Peyer's patch (tissue), 4 donors: ENCODE measurements around the gene DDAH1. TPM values are rescaled to one million over a fixed set of nuclear protein-coding genes. Genes with fewer than 3 reads are reported as not detected.

Experiments used
- DNase-seq, 3 donors: peaks; one replicate each; pipeline ENCODE4 v3.0.0-alpha.2; 2017 to 2019
- H3K27ac ChIP-seq, 4 donors: fragments of 200-600 bp; sonication (generic); one replicate each; pipeline ENCODE4 v1.5.1; 2016 to 2019
- H3K27me3 ChIP-seq, 2 donors: fragments of 200-600 bp; sonication (generic); one replicate each; pipeline ENCODE4 v1.5.1; 2019
- H3K36me3 ChIP-seq, 3 donors: fragments of 200-600 bp; sonication (generic); one replicate each; pipeline ENCODE4 v1.5.1; 2016 to 2019
- H3K4me1 ChIP-seq, 4 donors: fragments of 200-600 bp; sonication (generic); one replicate each; pipeline ENCODE4 v1.5.1; 2016 to 2019
- H3K4me3 ChIP-seq, 4 donors: fragments of 200-600 bp; sonication (generic); 1 replicate in 3 of 4; 2 replicates in 1 of 4; pipeline ENCODE4 v1.5.1; 2016 to 2019; ENCODE audit warnings: mild to moderate bottlenecking in 1 of 4
- H3K9me3 ChIP-seq, 4 donors: fragments of 200-600 bp; sonication (generic); one replicate each; pipeline ENCODE4 v1.5.1; 2016 to 2019; ENCODE audit warnings: mild to moderate bottlenecking in 1 of 4
- POLR2A ChIP-seq, 2 donors: fragments of 450-650 bp; IDR thresholded peaks; one replicate each; pipeline ENCODE4 v1.5.1; 2017; ENCODE audit warnings: antibody characterized with exemption in 2 of 2, mild to moderate bottlenecking in 2 of 2, moderate library complexity in 2 of 2
- total RNA-seq, 4 donors: library from RNA; depleted of rRNA; stranded (reverse); fragments of >200 nt; gene quantifications; one replicate each; pipeline ENCODE4 v1.1.0, GENCODE V29; 2016
- TF ChIP-seq, protein P1 (sequence below), 6 experiments: fragments of 450-650 bp in 4 of 6; fragments of 200-600 bp in 2 of 6; sonication (generic) in 1 of 6; IDR thresholded peaks; one replicate each; pipeline ENCODE4 v1.5.1; 2017 to 2019; ENCODE audit warnings: antibody characterized with exemption in 6 of 6, mild to moderate bottlenecking in 3 of 6, moderate library complexity in 1 of 6

DDAH1 gene
- total RNA-seq, 4 donors from 2014 or later: 40.8 to 60.2 (median 51.2) TPM

DNA sequence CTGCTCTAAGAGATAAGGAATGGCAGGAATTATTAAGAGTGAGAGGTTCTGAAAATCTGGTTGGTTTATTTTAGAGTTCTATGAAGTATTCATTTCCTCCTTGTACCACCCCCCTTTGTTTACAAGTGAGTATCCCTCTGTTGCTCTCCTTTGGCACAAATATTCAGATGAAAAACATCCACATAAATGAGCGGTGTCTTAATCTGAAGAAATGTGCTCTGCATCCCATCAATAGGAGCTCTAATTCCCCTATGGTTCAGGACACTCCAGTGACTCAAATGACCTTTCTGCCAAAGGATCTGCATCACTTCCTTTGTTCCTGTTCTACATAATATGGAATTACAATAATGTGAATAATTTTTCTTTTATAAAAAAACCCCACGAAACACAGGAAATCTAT lies 16.6 kb downstream of the DDAH1 start:
- Histone ChIP-seq H3K27ac (no peak overlapping the region), H3K4me3 (no peak overlapping the region), H3K27me3 (no peaks in the 10 kb centered on the region), H3K4me1 (peaks cover 0 to 7% (median 0%) of the 10 kb centered on the region in 4 donors), H3K9me3 (no peaks in the 10 kb centered on the region), H3K36me3 (no peaks in the 10 kb centered on the region)
- no peak for DNase-seq
- no peak for TF ChIP-seq POLR2A (IDR thresholded peaks at IDR 0.05)
- TF ChIP-seq, protein P1, sequence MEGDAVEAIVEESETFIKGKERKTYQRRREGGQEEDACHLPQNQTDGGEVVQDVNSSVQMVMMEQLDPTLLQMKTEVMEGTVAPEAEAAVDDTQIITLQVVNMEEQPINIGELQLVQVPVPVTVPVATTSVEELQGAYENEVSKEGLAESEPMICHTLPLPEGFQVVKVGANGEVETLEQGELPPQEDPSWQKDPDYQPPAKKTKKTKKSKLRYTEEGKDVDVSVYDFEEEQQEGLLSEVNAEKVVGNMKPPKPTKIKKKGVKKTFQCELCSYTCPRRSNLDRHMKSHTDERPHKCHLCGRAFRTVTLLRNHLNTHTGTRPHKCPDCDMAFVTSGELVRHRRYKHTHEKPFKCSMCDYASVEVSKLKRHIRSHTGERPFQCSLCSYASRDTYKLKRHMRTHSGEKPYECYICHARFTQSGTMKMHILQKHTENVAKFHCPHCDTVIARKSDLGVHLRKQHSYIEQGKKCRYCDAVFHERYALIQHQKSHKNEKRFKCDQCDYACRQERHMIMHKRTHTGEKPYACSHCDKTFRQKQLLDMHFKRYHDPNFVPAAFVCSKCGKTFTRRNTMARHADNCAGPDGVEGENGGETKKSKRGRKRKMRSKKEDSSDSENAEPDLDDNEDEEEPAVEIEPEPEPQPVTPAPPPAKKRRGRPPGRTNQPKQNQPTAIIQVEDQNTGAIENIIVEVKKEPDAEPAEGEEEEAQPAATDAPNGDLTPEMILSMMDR (IDR thresholded peaks at IDR 0.05): no peak

DNA sequence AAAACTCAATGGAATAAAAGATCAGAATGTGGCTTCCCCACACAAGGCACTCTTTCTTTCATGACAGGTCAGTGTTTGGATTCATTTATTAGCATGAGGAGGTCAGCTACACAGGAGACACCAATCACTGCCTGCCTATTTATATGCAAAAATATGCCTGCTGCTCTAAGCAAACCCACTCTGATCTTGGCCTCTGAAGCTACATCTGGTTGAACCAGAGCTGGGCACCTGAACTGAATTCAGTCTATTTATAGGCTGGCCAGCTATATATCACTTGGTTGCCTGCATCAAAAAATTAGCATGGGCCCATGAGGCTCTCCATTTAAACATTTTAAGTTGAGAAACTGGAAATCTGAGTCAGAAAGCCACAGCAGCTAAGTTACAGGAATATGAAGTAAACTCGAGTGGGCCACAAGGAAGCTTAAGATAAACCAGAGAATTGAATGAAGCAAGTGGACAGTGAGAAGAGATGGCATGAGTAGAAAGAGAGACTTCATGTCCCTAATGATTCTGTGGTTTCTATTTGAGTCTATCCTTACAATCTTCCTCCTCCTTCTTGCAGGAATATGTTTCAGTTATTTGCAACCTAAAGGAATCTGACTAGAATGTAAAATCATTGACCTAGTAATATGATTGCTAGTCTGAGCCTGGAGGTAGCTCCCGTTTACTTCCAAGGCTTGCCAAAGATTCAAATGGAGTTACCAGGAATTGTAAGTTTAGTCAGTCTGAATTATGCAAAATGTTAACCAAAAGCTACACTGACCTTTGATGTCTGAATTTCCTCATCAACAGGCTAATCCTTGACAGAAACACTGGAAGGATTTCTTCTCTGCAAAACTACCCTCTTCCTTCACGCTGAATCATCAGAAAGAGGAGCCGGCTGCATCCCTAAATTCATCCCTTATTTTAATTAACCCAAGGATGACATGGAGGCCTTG lies 17.7 kb downstream of the DDAH1 start:
- Histone ChIP-seq H3K4me3 (no peak overlapping the region), H3K27ac (no peak overlapping the region), H3K36me3 (no peaks in the 10 kb centered on the region), H3K27me3 (no peaks in the 10 kb centered on the region), H3K9me3 (no peaks in the 10 kb centered on the region), H3K4me1 (peaks cover 0 to 7% (median 0%) of the 10 kb centered on the region in 4 donors)
- no peak for TF ChIP-seq POLR2A (IDR thresholded peaks at IDR 0.05)
- TF ChIP-seq, protein P1 (IDR thresholded peaks at IDR 0.05): no peak
- no peak for DNase-seq

DNA sequence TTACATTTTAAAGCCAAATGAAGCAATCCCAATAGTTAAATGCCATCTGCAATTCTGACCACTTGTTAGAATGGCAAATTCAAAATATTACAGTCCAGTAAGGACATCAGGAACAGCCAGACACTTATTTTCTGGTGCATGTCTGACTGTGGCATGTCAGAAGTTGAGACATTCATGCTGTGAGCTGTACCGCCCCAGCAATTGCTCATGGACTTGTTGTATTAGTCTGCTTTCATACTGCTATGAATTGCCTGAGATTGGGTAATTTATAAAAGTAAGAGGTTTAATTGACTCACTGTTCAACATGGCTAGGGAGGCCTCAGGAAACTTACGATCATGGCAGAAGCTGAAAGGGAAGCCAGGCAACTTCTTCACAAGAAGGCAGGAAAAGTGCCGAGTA lies 19.1 kb downstream of the DDAH1 start:
- Histone ChIP-seq H3K4me3 (no peak overlapping the region), H3K27ac (no peak overlapping the region), H3K4me1 (peaks cover 0 to 11% (median 0%) of the 10 kb centered on the region in 4 donors), H3K9me3 (no peaks in the 10 kb centered on the region), H3K36me3 (no peaks in the 10 kb centered on the region), H3K27me3 (no peaks in the 10 kb centered on the region)
- no peak for DNase-seq
- no peak for TF ChIP-seq POLR2A (IDR thresholded peaks at IDR 0.05)
- TF ChIP-seq, protein P1 (IDR thresholded peaks at IDR 0.05): no peak

DNA sequence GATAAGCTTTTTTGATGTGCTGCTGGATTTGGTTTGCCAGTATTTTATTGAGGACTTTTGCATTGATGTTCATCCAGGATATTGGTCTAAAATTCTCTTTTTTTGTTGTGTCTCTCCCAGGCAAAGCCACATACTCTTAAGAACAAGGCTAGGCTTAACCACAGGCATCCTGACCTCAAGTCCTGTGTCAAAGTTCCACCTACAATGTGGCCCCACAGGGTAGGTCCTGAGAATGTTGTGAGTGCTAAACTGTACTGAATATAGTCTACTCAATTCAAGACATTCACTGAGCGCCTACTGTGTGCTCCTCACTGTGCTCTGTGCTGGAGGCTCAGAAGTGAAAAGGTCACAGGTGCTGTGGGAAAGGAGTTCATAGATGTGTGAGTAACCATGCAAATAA lies 20.6 kb downstream of the DDAH1 start:
- Histone ChIP-seq H3K36me3 (no peaks in the 10 kb centered on the region), H3K27ac (no peak overlapping the region), H3K27me3 (no peaks in the 10 kb centered on the region), H3K4me1 (peaks cover 0 to 14% (median 0%) of the 10 kb centered on the region in 4 donors), H3K9me3 (no peaks in the 10 kb centered on the region), H3K4me3 (no peak overlapping the region)
- DNase-seq: no peak
- TF ChIP-seq, protein P1 (IDR thresholded peaks at IDR 0.05): no peak
- no peak for TF ChIP-seq POLR2A (IDR thresholded peaks at IDR 0.05)

GRCh38 chr1:85440612-85441011 lies 24.3 kb downstream of the DDAH1 start:
- Histone ChIP-seq H3K27ac (no peak overlapping the region), H3K4me3 (no peak overlapping the region), H3K27me3 (no peaks in the 10 kb centered on the region), H3K4me1 (peaks cover 0 to 7% (median 0%) of the 10 kb centered on the region in 4 donors), H3K36me3 (no peaks in the 10 kb centered on the region), H3K9me3 (no peaks in the 10 kb centered on the region)
- TF ChIP-seq, protein P1 (IDR thresholded peaks at IDR 0.05): no peak
- TF ChIP-seq POLR2A (IDR thresholded peaks at IDR 0.05): no peak
- no peak for DNase-seq
